HG03457 (cell line): ENCODE measurements around the gene YJEFN3.

Source experiments
- ATAC-seq: cut with Tn5 transposase; IDR thresholded peaks from one replicate; pipeline ENCODE4 v1.9.1; 2021; ENCODE audit warnings: moderate number of reproducible peaks; ENCODE audit not compliant: unreplicated experiment

The YJEFN3 gene

DNA sequence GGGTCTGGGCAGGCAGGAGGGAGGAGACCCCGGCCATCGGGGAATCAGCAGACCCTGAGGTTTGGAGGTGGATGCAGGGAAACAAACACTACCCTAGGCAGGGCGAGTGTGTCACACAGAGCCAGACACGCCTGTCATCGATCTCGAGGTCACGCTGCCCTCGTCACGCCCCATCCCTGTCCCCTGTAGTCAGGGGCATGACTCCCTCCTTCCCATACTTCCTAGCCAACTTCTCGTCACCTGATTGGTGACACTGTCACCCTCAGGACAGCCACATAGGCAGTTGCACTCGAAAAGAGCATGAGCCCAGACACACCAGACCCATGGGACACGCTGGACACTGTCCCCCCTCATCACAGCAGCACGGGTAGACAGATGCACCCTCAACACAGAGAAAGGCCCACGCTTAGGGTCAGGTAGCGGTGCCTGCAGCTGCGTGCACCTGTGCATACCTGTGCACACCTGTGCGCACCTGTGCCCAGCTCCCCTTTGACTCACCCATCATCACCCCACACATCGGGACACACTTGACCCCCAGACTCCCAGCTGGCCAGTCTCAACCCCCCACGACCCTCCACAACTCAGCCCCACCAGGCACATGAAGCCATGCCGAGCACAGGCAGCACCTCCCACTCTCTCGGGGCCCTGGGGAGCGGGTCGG is 21.2 kb downstream of the YJEFN3 start:
- ATAC-seq: no peak

DNA sequence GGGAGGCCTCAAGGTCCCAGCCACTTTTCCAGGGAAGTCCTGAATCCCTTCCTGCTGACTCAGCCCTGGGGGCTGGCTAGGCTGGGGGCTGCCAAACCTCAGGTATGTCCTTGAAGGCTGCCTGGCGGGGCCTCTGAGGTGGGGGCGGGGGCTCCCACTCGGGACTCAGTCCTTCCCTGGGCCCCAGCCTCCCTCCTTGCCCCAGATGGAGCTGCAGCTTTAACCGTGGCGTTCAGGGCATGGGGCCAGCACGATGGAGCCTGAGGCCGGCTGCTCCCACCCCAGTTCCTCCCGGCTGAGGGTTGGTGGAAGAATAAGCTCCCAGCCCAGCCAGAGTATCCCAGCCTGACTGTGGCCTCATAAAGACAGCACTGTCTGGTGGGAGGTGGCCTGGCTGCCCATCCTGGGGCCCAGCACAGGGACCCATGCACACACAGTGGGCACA is 21.8 kb downstream of the YJEFN3 start:
- no peak for ATAC-seq

DNA sequence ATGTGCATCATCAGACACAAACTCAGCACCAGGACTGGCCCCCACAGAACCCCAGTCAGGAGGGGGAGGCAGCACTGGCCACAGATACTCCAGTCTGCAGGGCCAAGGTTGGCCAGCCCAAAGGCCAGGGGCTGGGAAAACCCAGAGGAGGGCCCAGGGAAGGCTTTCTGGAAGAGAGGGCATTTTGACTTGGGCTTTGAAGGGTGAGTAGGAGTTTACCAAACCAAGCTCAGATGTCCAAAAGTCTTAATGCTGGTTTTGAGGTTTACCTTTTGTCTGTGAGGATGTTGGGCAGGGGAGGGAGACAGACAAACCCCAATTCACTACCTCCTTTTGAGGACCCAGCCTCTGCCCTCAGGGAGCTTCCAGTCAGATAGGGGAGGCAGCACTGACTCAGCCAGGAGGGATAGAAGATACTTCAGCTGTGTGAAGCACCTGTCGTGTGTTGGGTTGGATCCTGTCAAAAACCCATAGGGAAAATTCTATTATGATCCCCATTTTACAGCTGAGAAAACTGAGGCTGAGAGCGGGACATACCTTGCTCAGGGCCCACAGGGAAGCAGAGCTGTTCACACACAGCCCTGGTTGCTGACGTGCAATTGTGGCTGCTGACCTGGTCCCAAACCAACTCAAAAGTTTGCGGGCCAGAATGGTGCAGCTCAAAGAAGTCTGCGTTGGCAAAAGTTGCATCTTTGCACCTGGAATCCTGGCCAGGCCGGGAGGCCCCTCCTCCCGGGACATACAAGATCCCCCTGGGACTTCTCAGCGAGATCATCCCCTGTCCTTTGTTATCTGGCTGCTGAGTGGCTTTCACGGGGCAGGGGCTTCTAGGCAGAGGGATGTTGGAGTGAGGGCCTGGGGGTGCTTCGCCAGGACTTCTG is 22.5 kb downstream of the YJEFN3 start:
- no peak for ATAC-seq

DNA sequence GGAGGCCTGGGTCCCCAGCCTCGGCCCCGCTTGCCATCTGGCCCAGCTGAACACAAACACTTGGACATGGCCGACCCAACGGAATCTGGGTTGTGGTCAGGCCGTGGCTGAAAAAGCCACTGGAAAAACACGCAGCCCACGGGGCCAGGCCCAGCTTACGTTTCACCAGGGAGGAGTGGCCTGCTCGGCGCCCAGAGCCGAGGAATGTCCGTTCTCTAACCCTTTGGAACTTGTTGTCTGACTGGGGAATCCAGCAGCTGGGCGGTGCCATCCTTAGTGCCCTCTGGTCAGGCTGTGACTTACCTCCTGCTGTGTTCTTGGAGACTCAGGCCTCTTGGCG is 23.1 kb downstream of the YJEFN3 start:
- ATAC-seq: no peak

DNA sequence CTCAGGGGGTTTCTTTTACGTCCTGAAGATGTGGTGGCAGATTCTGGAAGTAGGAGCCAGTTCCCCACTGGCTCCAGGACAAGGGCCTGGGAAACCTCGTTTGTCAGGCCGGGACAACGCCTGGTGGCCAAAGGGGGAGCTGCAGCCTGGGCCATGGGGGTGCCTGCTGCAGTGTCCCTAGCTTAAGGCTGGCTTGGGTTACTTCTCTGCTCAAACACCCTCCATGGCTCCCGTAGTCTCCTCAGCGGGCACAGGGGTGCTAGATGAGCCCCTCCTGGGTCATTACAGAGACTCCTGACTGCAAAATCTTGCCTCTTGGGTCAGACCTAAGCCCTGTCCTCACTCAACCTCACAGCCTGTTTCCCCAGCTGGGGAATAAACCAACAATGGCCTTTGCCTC is 24.1 kb downstream of the YJEFN3 start:
- ATAC-seq: no peak

DNA sequence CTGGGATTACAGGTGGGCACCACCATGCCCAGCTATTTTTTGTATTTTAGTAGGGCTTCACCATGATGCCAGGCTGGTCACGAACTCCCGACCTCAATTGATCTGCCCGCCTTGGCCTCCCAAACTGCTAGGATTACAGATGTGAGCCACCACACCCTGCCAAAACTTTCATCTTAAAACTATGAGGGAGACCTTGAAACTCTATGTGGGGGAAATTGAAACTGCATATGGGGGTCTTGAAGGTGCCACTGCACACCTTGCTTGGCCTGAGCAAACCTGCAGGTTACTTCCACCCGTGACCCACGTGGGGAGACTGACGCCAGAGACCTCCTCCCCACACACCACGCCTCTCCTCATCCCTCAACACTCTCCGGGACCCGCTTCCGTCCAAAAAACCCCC is 25.0 kb downstream of the YJEFN3 start:
- no peak for ATAC-seq

DNA sequence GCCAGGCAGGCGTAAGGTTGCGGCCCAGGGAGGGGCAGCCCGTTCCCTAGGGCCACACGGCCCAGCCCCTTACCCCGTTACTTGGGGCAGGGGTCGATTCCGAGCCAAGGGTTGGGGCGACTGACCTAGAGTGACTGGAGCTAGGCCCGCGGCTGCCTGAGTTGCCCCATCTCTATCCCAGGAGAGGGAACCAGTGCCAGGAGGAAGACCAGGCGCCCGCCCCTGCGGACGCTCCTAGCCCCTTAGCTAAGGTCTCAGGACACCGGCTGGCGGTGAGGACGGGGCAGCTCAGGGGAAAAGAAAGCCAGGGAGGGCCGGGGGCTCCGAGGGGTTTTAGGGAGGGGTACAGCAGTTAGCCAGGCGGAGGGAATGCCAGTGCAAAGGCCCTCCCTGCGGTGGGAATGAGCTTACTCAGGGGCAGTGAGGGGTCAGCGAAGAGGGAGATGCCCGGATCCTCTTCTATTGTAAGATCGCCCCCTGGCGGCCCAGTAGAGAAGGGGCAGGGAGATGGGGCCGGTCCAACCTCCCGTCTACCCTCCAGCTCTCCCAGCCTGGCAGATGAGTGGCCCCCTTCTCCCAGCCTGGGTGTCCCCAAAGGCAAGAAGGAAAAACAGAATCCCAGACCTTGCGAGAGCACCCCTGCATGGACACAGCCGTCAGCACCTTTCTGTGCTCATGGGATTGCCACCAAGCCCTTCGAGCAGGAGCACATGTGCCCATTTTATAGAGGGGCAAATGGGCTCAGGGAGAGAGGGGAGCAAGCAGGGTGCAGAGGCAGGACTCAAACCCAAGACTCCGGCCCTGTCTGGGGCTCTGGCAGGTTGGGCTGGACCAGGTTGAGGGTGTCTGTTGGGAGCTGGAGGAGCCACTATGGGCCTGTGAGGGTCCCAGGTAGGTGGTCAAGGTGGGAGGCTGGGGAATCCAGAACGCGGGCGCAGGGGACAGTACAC is 25.6 kb downstream of the YJEFN3 start:
- ATAC-seq: no peak

DNA sequence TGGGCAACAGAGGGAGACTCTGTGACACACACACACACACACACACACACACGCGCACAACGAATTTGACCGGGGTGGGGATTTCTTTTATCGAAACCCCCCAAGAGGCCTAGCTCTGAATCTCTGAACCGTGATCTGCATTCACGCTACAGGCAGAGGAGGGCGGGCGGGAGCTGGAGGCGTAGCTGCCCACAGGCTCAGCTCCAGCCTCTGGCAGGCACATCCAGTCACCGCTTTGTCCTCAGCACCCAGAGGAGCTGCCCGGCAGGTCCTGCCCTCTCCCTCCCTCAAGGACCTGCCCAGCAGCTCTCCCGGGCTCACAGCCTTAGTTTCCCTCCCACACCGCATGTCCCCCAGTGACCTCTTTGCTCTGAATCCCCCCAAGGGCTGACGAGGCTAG is 29.3 kb downstream of the YJEFN3 start:
- no peak for ATAC-seq

DNA sequence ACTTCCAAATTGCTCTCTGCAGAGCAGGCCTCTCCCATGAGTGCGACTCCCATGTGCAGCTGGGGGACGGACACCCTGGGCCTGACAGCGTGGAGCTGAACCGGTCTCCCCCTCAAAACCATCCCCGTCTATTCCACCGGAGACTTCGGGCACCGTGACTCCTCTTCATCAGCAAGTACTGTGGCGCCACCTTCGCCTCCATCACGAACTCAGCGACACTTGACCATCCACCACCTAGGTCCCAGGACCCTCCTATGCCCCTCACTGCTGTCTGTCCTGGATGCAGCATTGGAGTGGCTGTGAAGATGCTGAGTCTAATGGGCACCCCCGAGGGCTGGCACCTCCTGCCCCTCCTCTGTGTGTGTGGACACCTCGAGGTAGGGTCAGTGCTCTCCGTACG is 29.9 kb downstream of the YJEFN3 start:
- no peak for ATAC-seq

DNA sequence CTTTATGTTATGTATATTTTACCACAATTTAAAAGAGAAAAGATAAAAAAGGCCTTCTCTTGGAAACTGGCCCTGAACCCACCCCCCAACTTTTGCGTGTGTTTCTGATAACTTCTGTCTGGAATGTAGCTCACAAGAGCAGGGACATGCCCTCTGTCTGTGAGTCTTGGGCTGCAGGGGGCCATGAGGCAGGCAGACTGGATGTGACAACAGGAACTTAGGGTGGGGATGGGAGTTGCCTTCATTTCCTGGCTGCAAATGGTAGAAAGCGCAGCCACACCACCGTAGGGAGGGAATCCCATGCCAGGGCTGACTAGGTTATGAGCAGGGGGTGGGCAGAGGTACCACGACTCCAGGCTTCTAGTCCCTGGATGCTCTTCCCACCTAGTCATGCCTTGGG is 31.2 kb downstream of the YJEFN3 start:
- ATAC-seq: no peak

DNA sequence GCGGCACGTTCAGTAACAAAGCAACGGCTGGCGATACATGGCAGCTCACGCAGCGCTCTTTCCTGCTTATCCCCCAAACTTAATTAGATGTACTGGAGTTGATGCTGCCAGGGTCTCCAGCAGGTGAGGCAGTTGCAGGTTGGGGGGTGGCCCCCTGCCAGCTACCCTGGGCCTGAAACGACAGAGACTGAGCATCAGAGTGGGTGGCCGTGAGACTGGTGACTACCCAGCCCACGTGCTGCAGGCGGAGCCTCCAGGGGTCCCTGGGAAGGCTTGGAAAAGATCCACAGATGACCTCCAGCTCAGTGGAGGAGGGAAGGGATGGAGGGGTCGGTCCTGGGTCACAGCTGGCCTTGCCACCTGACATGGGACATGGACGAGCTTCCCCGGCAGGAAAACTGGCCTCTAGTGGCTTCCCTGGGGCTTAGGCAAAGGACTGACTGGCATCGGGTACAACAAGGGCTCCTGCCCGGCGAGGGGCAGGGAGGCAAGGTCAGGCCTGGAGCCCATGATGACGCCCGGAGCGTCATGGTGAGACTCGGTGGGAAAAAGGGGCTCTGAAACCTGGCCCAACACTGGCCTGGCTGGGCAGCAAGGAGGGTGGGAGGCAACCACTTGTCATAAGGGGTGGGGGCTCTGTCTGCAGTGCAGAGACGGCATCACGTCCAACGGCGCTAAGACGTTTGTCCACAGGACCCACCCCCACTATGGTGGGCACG is 33.4 kb downstream of the YJEFN3 start:
- ATAC-seq: no peak

DNA sequence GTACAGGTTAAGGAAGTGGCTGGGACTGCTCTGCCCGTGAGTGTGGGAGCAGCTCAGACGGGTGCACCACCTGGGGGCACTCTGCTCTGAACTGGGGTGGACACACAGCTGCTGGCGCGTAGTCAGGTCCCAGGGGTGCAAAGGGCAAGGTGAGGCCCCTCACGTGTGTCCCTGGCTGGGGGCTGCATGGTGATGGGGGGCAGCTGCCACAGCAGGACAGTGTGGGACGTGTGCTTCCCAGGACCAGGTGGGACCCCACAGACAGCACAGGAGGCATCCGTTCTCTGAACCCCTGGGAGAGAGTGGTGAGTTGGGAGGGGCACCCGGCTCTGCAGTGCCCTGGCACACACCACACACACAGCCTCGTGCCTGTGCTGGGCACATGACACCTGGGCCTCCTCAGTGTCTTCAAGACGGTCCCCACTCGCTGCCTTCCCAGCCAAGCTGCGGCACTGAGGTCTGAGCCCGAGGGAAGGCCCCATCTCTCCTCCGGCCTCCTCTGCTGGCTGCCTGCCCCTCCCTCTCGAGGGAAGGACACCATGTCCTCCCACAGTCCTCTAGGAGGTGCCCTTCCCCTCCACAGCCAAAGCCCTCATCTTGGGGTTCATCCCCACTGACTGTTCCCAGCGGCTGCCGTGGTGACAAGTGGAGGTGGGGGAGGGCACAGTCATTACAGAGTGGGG is 34.1 kb downstream of the YJEFN3 start:
- ATAC-seq: no peak

DNA sequence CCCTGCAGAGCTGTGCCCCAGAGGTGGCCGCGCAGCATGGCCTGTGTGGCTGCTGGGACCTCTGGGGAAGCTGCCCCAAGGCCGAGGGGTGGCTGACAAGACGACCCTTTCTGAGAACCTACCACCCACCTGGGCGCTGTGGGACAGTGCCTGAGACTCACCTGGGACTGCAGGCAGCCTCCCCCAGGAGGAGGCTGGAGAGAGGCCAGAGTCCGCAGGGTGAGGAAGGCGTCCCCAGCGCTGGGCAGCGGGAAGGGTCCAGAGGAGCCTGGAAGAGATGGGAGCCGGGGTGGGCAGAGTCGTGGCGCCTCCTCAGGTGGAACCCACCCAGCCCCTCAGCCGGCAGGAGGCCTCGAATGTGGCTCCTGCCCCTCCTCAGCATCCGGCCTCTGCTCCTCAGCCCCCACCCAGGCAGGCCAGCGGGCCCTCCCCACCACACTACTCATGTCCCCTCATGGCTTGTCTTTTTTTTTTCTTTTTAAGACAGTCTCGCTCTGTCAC is 34.7 kb downstream of the YJEFN3 start:
- ATAC-seq: no peak

DNA sequence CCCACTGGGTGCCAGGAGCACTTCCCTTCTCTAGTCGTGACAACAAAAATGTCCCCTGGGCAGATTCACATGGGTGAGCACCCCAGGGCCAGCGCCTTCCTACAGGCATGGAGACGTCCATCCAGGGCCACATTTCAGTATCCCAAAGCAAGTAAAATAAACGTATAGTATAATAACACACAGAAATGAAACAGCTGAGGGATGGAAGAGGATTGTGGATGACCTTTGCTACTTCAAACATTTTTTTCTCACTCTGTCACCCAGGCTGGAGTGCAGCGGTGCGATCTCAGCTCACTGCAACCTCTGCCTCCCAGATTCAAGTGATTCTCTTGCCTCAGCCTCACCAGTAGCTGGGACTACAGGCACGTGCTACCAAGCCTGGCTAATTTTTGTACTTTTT is 37.6 kb downstream of the YJEFN3 start:
- ATAC-seq: no peak

DNA sequence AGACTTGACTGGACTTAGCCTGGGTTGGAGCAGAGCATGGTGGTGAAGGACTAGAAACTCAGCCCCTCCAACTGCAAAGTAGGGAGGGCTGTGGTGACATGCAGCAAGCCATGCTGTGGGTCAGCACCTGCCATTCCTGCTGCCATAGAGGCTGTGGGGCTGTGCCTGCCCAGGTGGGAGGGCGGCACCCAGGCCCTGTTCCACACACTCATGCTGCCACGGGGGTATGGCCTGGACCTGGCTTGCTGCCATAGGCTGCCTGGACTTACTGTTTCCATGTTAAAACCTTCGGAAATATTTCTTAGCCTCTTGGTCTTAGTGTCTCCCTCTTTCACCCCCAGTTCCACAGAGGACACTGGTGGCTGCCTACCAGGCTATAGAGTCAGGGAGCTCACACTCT is 38.7 kb downstream of the YJEFN3 start:
- no peak for ATAC-seq

DNA sequence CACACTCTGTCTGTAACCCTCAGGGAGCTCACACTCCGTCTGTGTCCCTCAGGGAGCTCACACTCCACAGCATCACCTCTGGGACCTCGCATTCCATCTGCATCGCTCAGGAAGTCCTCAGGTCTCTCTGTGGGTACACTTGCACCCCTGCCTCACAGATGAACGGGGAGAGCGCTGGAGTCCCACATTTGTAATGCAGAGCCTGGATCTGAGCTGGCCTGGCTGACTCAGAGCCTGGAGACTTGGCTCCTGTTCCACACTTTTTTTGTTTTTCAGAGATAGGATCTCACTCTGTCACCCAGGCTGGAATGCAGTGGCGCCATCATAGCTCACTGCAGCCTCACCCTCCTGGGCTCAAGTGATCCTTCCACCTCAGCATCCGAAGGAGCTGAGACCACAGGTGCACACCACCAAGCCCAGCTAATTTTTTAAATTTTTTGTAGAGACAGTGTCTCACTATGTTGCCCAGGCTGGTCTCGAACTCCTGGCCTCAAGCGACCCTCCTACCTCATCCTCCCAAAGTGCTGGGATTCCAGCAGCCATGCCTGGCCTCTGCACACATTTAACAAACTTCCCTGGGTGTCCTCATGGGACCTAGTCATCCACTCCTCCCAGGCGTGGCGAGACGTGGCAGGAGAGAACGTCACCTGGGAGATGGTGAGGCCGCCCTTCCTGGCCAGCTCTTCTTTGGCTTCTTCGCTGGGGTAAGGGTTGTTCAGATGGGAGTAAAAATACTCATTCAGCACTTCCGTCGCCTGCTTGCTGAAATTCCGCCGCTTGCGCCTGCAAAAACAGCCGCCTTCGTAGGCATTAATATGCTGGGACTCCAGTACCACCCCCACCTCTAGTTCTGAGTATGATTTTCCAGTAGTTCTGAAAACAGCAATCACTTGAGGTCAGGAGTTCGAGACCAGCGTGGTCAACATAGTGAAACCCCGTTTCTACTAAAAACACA is 40.4 kb downstream of the YJEFN3 start:
- no peak for ATAC-seq

DNA sequence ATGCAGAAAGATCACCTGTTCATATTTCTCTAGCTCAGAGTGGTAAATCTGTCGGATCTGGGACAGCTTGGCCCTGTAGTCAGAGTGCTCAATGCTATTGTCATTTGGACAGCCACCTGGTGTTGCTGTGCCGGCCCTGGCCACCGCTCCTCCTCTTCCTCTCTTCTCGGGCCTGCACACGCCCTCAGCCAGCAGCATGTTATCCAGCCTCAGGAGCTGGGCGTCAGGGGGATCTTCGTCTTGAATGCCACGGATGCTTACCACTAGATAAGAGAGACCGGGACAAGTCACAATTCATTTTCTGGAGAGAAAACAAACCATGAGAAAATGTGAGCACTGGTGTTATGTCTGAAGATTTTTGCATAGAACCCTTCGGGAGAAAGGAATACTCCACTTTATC is 41.9 kb downstream of the YJEFN3 start:
- no peak for ATAC-seq

DNA sequence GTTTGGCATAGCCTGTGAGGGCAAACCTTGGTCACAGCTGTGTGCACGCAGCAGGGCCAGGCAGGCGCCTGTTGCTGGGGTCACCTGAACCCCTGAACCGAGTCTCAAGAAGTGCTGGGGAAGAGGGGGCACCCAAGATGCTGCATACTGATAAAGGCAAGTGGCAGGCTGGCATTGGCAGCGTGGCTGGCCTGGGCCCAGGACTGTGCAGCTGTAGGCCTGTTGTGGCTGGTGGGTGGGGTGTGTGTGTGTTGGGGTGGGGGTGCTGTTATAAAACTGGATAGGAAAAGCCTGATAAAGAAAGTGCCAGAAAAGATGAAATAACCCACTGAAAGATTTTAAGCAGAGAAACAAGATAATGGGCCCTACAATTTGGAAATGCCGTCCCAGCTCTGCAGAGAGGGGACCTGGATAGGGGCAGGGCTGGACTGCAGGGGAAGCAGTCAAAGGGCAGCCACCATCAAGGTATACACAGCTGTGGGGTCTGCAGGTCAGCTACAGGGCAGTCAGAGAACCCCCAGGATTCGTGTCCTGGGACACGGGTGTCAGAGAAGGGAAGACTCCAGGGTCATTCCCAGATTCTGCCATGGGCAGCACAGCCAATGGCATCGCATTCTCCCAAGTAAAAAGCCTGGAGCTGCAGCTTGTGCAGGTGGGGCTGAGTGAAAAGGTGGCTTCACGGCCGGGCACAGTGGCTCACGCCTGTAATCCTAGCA is 42.5 kb downstream of the YJEFN3 start:
- ATAC-seq: no peak
